ENCODE measurements around the gene PIK3R6.
A peak's percentile ranks its signal among the peaks of the same experiment; 100 is the strongest.
"Not testable (repeated sequence)": the region's sequence is repeated elsewhere in the genome, so short reads cannot be mapped to it uniquely, and the experiment has no call there.

Gene PIK3R6

GRCh38 chr17:8823279-8823678, 44.2 kb downstream of the PIK3R6 start:
- no peak for DNase-seq

- no peak for DNase-seq
Measured at GRCh38 chr17:8822401-8823035, 45.0 kb downstream of the PIK3R6 start.

GRCh38 chr17:8821446-8822105, 45.9 kb downstream of the PIK3R6 start:
- DNase-seq, result no peak

GRCh38 chr17:8820311-8821010, 47.0 kb downstream of the PIK3R6 start:
- no peak for DNase-seq

- DNase-seq, result no peak
Measured at GRCh38 chr17:8818654-8819330, 48.7 kb downstream of the PIK3R6 start.

- DNase-seq, result no peak
Measured at GRCh38 chr17:8818047-8818446, 49.4 kb downstream of the PIK3R6 start.

GRCh38 chr17:8806926-8807550, 60.4 kb downstream of the PIK3R6 start:
- peak; percentile 19 for DNase-seq

GRCh38 chr17:8806253-8806925, 61.1 kb downstream of the PIK3R6 start:
- no peak for DNase-seq

- DNase-seq, result not testable (repeated sequence)
Measured at GRCh38 chr17:8805396-8805795, 62.1 kb downstream of the PIK3R6 start.

- DNase-seq, result no peak
Measured at GRCh38 chr17:8803531-8804420, 63.7 kb downstream of the PIK3R6 start.

GRCh38 chr17:8801135-8801840, 66.2 kb downstream of the PIK3R6 start:
- DNase-seq, result no peak

- DNase-seq, result no peak
Measured at GRCh38 chr17:8800656-8801055, 66.8 kb downstream of the PIK3R6 start.

GRCh38 chr17:8799570-8800212, 67.8 kb downstream of the PIK3R6 start:
- no peak for DNase-seq

- peak; percentile 19 for DNase-seq
Measured at GRCh38 chr17:8798846-8799569, 68.5 kb downstream of the PIK3R6 start, which contains the start of gene MFSD6L. TSS of gene MFSD6L (minus strand) at chr17:8799365. CDS start at chr17:8799120, 245 bp downstream.

- DNase-seq, result no peak
Measured at GRCh38 chr17:8798176-8798845, 69.2 kb downstream of the PIK3R6 start.

- DNase-seq, result no peak
Measured at GRCh38 chr17:8797621-8798175, 69.8 kb downstream of the PIK3R6 start.

GRCh38 chr17:8794636-8795035, 72.8 kb downstream of the PIK3R6 start:
- peak; percentile 28 for DNase-seq

- no peak for DNase-seq
Measured at GRCh38 chr17:8793649-8794048, 73.8 kb downstream of the PIK3R6 start.

Measured in fibroblast of skin of right biceps (primary cell).